ENCODE measurements around the gene RAD51D.

DNA sequence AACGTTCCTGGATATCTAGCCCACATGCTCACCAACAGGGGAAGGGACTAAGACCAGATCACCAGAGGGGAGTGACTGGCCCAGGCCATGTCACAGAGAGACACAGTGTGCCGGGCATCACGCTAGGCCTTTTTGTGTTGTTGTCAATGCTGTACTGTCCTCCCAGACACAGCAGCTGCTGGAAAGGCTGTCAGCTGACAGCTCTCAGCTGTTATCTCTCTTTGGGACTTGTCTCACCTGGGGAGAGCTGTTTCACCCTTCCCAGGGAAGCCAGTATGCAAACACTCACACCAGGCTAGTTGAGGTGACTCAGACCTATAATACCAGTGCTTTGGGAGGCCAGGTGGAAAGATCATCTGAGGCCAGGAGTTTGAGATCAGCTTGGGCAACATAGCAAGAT is 47.4 kb upstream of the RAD51D start:
- TF ChIP-seq POLR2A (IDR thresholded peaks at IDR 0.05; ENCODE audit: low read length) (no peak), RCOR1 (IDR thresholded peaks at IDR 0.05; ENCODE audit: low read depth, low read length) (no peak), ZFP36 (IDR thresholded peaks at IDR 0.05; ENCODE audit: borderline replicate concordance, partially characterized antibody) (no peak), CHD4 (IDR thresholded peaks at IDR 0.05; ENCODE audit: borderline replicate concordance) (no peak), HOXB5 (CRISPR knock-in tag; IDR thresholded peaks at IDR 0.05) (no peak), EP300 (IDR thresholded peaks at IDR 0.05) (no peak), CEBPB (IDR thresholded peaks at IDR 0.05) (no peak), RFX5 (IDR thresholded peaks at IDR 0.05) (no peak), MYC (IDR thresholded peaks at IDR 0.05; ENCODE audit: borderline replicate concordance, low read length) (no peak), RAD21 (conservative IDR thresholded peaks at IDR 0.05 in 1 of 2, IDR thresholded peaks at IDR 0.05 in 1 of 2) (no peak)
- TF ChIP-seq, protein P1, sequence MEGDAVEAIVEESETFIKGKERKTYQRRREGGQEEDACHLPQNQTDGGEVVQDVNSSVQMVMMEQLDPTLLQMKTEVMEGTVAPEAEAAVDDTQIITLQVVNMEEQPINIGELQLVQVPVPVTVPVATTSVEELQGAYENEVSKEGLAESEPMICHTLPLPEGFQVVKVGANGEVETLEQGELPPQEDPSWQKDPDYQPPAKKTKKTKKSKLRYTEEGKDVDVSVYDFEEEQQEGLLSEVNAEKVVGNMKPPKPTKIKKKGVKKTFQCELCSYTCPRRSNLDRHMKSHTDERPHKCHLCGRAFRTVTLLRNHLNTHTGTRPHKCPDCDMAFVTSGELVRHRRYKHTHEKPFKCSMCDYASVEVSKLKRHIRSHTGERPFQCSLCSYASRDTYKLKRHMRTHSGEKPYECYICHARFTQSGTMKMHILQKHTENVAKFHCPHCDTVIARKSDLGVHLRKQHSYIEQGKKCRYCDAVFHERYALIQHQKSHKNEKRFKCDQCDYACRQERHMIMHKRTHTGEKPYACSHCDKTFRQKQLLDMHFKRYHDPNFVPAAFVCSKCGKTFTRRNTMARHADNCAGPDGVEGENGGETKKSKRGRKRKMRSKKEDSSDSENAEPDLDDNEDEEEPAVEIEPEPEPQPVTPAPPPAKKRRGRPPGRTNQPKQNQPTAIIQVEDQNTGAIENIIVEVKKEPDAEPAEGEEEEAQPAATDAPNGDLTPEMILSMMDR (IDR thresholded peaks at IDR 0.05) = no peak
- TF ChIP-seq, protein P2, sequence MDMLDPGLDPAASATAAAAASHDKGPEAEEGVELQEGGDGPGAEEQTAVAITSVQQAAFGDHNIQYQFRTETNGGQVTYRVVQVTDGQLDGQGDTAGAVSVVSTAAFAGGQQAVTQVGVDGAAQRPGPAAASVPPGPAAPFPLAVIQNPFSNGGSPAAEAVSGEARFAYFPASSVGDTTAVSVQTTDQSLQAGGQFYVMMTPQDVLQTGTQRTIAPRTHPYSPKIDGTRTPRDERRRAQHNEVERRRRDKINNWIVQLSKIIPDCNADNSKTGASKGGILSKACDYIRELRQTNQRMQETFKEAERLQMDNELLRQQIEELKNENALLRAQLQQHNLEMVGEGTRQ (IDR thresholded peaks at IDR 0.05) = no peak
- TF ChIP-seq, protein P3, sequence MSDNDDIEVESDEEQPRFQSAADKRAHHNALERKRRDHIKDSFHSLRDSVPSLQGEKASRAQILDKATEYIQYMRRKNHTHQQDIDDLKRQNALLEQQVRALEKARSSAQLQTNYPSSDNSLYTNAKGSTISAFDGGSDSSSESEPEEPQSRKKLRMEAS (IDR thresholded peaks at IDR 0.05) = no peak
- TF ChIP-seq, protein P4, sequence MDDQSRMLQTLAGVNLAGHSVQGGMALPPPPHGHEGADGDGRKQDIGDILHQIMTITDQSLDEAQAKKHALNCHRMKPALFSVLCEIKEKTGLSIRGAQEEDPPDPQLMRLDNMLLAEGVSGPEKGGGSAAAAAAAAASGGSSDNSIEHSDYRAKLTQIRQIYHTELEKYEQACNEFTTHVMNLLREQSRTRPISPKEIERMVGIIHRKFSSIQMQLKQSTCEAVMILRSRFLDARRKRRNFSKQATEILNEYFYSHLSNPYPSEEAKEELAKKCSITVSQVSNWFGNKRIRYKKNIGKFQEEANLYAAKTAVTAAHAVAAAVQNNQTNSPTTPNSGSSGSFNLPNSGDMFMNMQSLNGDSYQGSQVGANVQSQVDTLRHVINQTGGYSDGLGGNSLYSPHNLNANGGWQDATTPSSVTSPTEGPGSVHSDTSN (IDR thresholded peaks at IDR 0.05) = no peak
